Caco-2 (cell line): Measurements from ENCODE around the gene CTSH. TPM values are rescaled to one million over a fixed set of nuclear protein-coding genes. Genes with fewer than 3 reads are reported as not detected.
"Not testable (repeated sequence)": the region's sequence is repeated elsewhere in the genome, so short reads cannot be mapped to it uniquely, and the experiment has no call there.

Experiments
- BruUV-seq: library from RNA; stranded (reverse); fragments of 400-500 nt; replicated peaks from 2 replicates; lab custom pipeline; 2021; lab: Mats Ljungman, UMichigan
- CTCF ChIA-PET: fragments of 300-600 bp; sonication (Branson Sonifier 250); formaldehyde crosslinking; loops from one replicate; lab custom pipeline; 2022; ENCODE audit warnings: antibody characterized with exemption; lab: Charles Lee
- POLR2A ChIA-PET: fragments of 300-600 bp; sonication (Branson Sonifier 250); formaldehyde crosslinking; loops from one replicate; lab custom pipeline; 2022; ENCODE audit warnings: antibody characterized with exemption; lab: Charles Lee
- DNase-seq, 2 experiments: peaks; one replicate each; pipeline versions ENCODE4 v3.0.0 to v3.0.0-alpha.2; 2020 to 2022
- H3K27me3 ChIP-seq: replicated peaks from 2 replicates; pipeline ENCODE4 v1.6.0; 2011; ENCODE audit warnings: low read length; ENCODE audit not compliant: control insufficient read depth, insufficient read depth
- H3K36me3 ChIP-seq: 2 replicates; pipeline ENCODE4 v1.5.1; 2011; ENCODE audit warnings: low read length; ENCODE audit not compliant: control insufficient read depth, insufficient read depth
- H3K4me1 ChIP-seq: fragments of 250-450 bp; sonication (Bioruptor Pico); 2 replicates; pipeline ENCODE4 v1.5.1; 2020; ENCODE audit warnings: mild to moderate bottlenecking
- H3K4me3 ChIP-seq: 2 replicates; pipeline ENCODE4 v1.5.1; 2011; ENCODE audit warnings: low read depth, mild to moderate bottlenecking, control low read depth, low read length
- H3K9me3 ChIP-seq: fragments of 250-450 bp; sonication (Bioruptor Pico); 2 replicates; pipeline ENCODE4 v1.5.1; 2020; ENCODE audit warnings: mild to moderate bottlenecking, moderate library complexity
- H3K27ac Mint-ChIP-seq: one replicate; pipeline ENCODE4 v1.8.0; 2022; ENCODE audit warnings: mixed read lengths; ENCODE audit not compliant: unreplicated experiment
- H3K27me3 Mint-ChIP-seq: one replicate; pipeline ENCODE4 v1.8.0; 2022; ENCODE audit warnings: mixed read lengths; ENCODE audit not compliant: insufficient read depth, unreplicated experiment
- H3K36me3 Mint-ChIP-seq: one replicate; pipeline ENCODE4 v1.8.0; 2022; ENCODE audit warnings: mild to moderate bottlenecking, mixed read lengths; ENCODE audit not compliant: insufficient read depth, unreplicated experiment
- H3K4me1 Mint-ChIP-seq: one replicate; pipeline ENCODE4 v1.8.0; 2022; ENCODE audit warnings: low read depth, mixed read lengths; ENCODE audit not compliant: unreplicated experiment
- H3K4me3 Mint-ChIP-seq: one replicate; pipeline ENCODE4 v1.8.0; 2022; ENCODE audit warnings: mild to moderate bottlenecking, moderate library complexity, mixed read lengths; ENCODE audit not compliant: unreplicated experiment
- H3K9me3 Mint-ChIP-seq: one replicate; pipeline ENCODE4 v1.8.0; 2022; ENCODE audit warnings: mixed read lengths; ENCODE audit not compliant: unreplicated experiment
- CTCF ChIP-seq, 2 experiments: fragments of 200-600 bp in 1 of 2; IDR thresholded peaks; 1 replicate in 1 of 2; 2 replicates in 1 of 2; pipeline versions ENCODE4 v1.5.1 to v1.8.0; 2011 to 2022; ENCODE audit warnings: antibody characterized with exemption in 1 of 2, control low read depth in 1 of 2, inconsistent platforms in 1 of 2, low read depth in 1 of 2, low read length in 1 of 2, mild to moderate bottlenecking in 1 of 2, moderate library complexity in 1 of 2; ENCODE audit not compliant: insufficient read depth in 1 of 2, severe bottlenecking in 1 of 2, unreplicated experiment in 1 of 2
- intact Hi-C: fragments of 100-400 bp; cut with micrococcal nuclease; formaldehyde crosslinking; loops from one replicate; pipeline ENCODE4 v1.10.0; 2022; ENCODE audit not compliant: unreplicated experiment
- total RNA-seq: library from RNA; stranded (reverse); gene quantifications from 2 replicates; pipeline ENCODE4 v1.2.3, GENCODE V29; 2022

Gene CTSH
- total RNA-seq, 1 experiment from 2014 or later = 183 TPM

GRCh38 chr15:78880242-78880533, 64.7 kb downstream of the CTSH start:
- H3K9me3 Mint-ChIP-seq = no peaks in the 10 kb centered on the region
- Histone ChIP-seq H3K27me3 (no peaks in the 10 kb centered on the region), H3K9me3 (no peaks in the 10 kb centered on the region), H3K36me3 (no peaks in the 10 kb centered on the region), H3K4me3 (no peak overlapping the region), H3K4me1 (peaks cover 18% of the 10 kb centered on the region)
- H3K4me1 Mint-ChIP-seq = peaks cover 8% of the 10 kb centered on the region
- peaks cover 64% of the 10 kb centered on the region for H3K36me3 Mint-ChIP-seq
- intact Hi-C loops = no loop called here
- no TSS peak for BruUV-seq
- H3K27me3 Mint-ChIP-seq = no peaks in the 10 kb centered on the region
- DNase-seq = no peak
- no peak overlapping the region for H3K4me3 Mint-ChIP-seq
- POLR2A ChIA-PET = no interaction called here
- no peak overlapping the region for H3K27ac Mint-ChIP-seq
- CTCF ChIA-PET = no interaction called here
- no peak for TF ChIP-seq CTCF (IDR thresholded peaks at IDR 0.05; ENCODE audit: insufficient read depth in 1 of 2, low read depth in 1 of 2, low read length in 1 of 2, severe bottlenecking in 1 of 2, unreplicated experiment in 1 of 2)

GRCh38 chr15:78879517-78880241, 65.2 kb downstream of the CTSH start:
- peaks cover 23% of the 10 kb centered on the region for H3K4me1 ChIP-seq
- no peaks in the 10 kb centered on the region for H3K36me3 ChIP-seq
- H3K4me3 Mint-ChIP-seq = no peak overlapping the region

GRCh38 chr15:78878356-78878755, 66.5 kb downstream of the CTSH start:
- CTCF ChIA-PET = no interaction called here
- intact Hi-C loops = no loop called here
- Mint-ChIP-seq H3K27me3 (no peaks in the 10 kb centered on the region), H3K9me3 (no peaks in the 10 kb centered on the region), H3K4me3 (no peak overlapping the region), H3K36me3 (peaks cover 64% of the 10 kb centered on the region), H3K4me1 (peaks cover 13% of the 10 kb centered on the region), H3K27ac (no peak overlapping the region)
- Histone ChIP-seq H3K4me1 (peaks cover 24% of the 10 kb centered on the region), H3K4me3 (no peak overlapping the region), H3K36me3 (no peaks in the 10 kb centered on the region), H3K27me3 (no peaks in the 10 kb centered on the region), H3K9me3 (no peaks in the 10 kb centered on the region)
- no peak for TF ChIP-seq CTCF (IDR thresholded peaks at IDR 0.05; ENCODE audit: insufficient read depth in 1 of 2, low read depth in 1 of 2, low read length in 1 of 2, severe bottlenecking in 1 of 2, unreplicated experiment in 1 of 2)
- BruUV-seq = no TSS peak
- POLR2A ChIA-PET = no interaction called here
- DNase-seq = no peak

More at GRCh38 chr15:78879517-78880241, 65.2 kb downstream of the CTSH start:
- intact Hi-C loops = no loop called here
- no peak for DNase-seq
- H3K27me3 Mint-ChIP-seq = no peaks in the 10 kb centered on the region
- TF ChIP-seq CTCF (IDR thresholded peaks at IDR 0.05; ENCODE audit: insufficient read depth in 1 of 2, low read depth in 1 of 2, low read length in 1 of 2, severe bottlenecking in 1 of 2, unreplicated experiment in 1 of 2) = no peak
- CTCF ChIA-PET = no interaction called here
- POLR2A ChIA-PET = no interaction called here
- no peak overlapping the region for H3K27ac Mint-ChIP-seq
- Histone ChIP-seq H3K27me3 (no peaks in the 10 kb centered on the region), H3K4me3 (no peak overlapping the region), H3K9me3 (no peaks in the 10 kb centered on the region)
- no peaks in the 10 kb centered on the region for H3K9me3 Mint-ChIP-seq
- H3K4me1 Mint-ChIP-seq = peaks cover 13% of the 10 kb centered on the region
- BruUV-seq = no TSS peak
- H3K36me3 Mint-ChIP-seq = peaks cover 64% of the 10 kb centered on the region

GRCh38 chr15:78876954-78877353, 67.9 kb downstream of the CTSH start:
- H3K27ac Mint-ChIP-seq, BruUV-seq, H3K4me3 Mint-ChIP-seq, POLR2A ChIA-PET, intact Hi-C loops, DNase-seq, H3K36me3 ChIP-seq, H3K9me3 Mint-ChIP-seq, CTCF ChIA-PET, H3K4me3 ChIP-seq, H3K27me3 Mint-ChIP-seq, H3K27me3 ChIP-seq, H3K9me3 ChIP-seq: not testable (repeated sequence)
- H3K4me1 ChIP-seq = peaks cover 27% of the 10 kb centered on the region
- peaks cover 62% of the 10 kb centered on the region for H3K36me3 Mint-ChIP-seq
- peaks cover 13% of the 10 kb centered on the region for H3K4me1 Mint-ChIP-seq
